Bronchial epithelial cell (primary cell): Measurements from ENCODE around the gene IREB2. TPM values are rescaled to one million over a fixed set of nuclear protein-coding genes. Genes with fewer than 3 reads are reported as not detected.
"Not testable (repeated sequence)": the region's sequence is repeated elsewhere in the genome, so short reads cannot be mapped to it uniquely, and the experiment has no call there.

Experiments
- DNase-seq: peaks from one replicate; pipeline ENCODE4 v3.0.0-alpha.2; 2010; ENCODE audit warnings: low read depth
- FAIRE-seq: peaks from 2 replicates; lab custom pipeline; 2011; peaks lifted over from hg19 to GRCh38; lab: Jason Lieb, UNC
- H3K27me3 ChIP-seq: 2 replicates; pipeline ENCODE4 v1.5.1; 2011; ENCODE audit warnings: low read length; ENCODE audit not compliant: control insufficient read depth, insufficient read depth
- H3K36me3 ChIP-seq: 2 replicates; pipeline ENCODE4 v1.5.1; 2011; ENCODE audit warnings: low read length; ENCODE audit not compliant: control insufficient read depth, insufficient read depth
- H3K4me3 ChIP-seq: 2 replicates; pipeline ENCODE4 v1.5.1; 2011; ENCODE audit warnings: mild to moderate bottlenecking, low read depth, low read length, control low read depth
- total RNA-seq: library from RNA; depleted of rRNA; stranded (reverse); fragments of >200 nt; gene quantifications from 2 replicates; pipeline ENCODE4 v1.2.1, GENCODE V29; 2014
- TF ChIP-seq, protein P1 (sequence below): IDR thresholded peaks from 2 replicates; pipeline ENCODE4 v1.5.1; 2011; ENCODE audit warnings: mild to moderate bottlenecking, moderate library complexity, low read length, control low read depth, inconsistent platforms; ENCODE audit not compliant: insufficient read depth, severe bottlenecking

The IREB2 gene
- total RNA-seq, 1 donor from 2014 or later = 12.6 TPM

DNA sequence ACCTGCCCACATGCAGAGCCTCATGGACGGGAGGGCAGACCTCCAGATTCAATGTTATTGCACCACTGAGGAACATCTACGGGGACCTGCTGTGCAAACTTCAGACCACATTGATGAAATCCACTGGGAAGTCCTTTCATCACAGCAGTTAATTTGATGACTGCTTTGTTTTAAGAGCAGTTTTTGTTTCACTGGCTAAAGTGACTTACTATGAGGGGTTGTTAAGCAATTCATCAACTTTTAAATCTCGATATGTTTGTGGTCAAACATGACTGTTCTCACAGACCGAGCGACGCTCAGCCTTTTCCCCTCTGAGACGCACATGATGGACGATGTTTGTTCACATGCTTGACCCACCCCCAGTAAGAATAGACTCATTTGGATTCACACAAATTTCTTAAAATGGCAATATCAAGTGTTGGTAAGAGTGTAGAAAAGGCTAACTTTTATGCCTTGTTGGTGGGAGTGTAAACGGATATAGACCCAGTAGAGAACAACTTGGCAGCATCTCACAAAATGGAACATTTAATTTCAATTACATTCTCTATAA is 35.9 kb upstream of the IREB2 start:
- H3K4me3 ChIP-seq = no peak overlapping the region
- no peaks in the 10 kb centered on the region for H3K36me3 ChIP-seq
- FAIRE-seq = peak; percentile 7
- no peaks in the 10 kb centered on the region for H3K27me3 ChIP-seq
- no peak for DNase-seq
- TF ChIP-seq, protein P1, sequence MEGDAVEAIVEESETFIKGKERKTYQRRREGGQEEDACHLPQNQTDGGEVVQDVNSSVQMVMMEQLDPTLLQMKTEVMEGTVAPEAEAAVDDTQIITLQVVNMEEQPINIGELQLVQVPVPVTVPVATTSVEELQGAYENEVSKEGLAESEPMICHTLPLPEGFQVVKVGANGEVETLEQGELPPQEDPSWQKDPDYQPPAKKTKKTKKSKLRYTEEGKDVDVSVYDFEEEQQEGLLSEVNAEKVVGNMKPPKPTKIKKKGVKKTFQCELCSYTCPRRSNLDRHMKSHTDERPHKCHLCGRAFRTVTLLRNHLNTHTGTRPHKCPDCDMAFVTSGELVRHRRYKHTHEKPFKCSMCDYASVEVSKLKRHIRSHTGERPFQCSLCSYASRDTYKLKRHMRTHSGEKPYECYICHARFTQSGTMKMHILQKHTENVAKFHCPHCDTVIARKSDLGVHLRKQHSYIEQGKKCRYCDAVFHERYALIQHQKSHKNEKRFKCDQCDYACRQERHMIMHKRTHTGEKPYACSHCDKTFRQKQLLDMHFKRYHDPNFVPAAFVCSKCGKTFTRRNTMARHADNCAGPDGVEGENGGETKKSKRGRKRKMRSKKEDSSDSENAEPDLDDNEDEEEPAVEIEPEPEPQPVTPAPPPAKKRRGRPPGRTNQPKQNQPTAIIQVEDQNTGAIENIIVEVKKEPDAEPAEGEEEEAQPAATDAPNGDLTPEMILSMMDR = no peak

DNA sequence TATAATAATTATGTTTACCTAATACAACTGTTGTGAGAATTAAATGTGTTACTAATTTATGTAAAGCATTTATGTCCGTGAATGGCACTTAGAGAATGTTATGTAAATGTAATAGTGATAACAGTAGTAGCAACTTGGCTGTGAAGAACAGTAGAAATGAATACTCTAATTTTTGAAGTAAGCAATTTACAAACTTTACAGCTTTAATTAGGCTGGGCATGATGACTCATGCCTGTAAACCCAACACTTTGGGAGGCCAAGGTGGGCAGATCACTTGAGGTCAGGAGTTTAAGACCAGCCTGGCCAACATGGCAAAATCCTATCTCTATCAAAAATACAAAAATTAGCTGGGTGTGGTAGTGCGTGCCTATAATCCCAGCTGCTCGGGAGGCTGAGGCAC is 33.9 kb upstream of the IREB2 start:
- TF ChIP-seq, protein P1 = no peak

DNA sequence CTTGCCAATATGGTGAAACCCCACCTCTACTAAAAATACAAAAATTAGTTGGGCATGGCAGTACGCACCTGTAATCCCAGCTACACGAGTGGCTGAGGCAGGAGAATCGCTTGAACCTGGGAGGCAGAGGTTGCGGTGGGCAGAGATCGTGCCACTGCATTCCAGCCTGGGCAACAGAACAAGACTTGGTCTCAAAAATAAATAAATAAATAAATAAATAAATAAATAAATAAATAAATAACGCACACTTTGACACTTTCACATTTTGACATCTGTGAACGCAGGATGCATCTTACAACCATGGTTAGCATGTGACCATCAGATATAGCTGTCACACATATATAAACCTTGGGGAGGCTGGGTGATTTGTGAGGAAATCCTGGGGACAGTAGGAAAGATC is 33.2 kb upstream of the IREB2 start:
- H3K27me3 ChIP-seq, FAIRE-seq, H3K36me3 ChIP-seq, H3K4me3 ChIP-seq, DNase-seq: not testable (repeated sequence)

More for the DNA sequence above, 33.9 kb upstream of the IREB2 start:
- Histone ChIP-seq H3K27me3 (no peaks in the 10 kb centered on the region), H3K36me3 (no peaks in the 10 kb centered on the region), H3K4me3 (no peak overlapping the region)
- DNase-seq = no peak
- FAIRE-seq = no peak

GRCh38 chr15:78405336-78405924 is 32.6 kb upstream of the IREB2 start:
- FAIRE-seq (no peak), DNase-seq (no peak)
- no peaks in the 10 kb centered on the region for H3K36me3 ChIP-seq
- H3K27me3 ChIP-seq = no peaks in the 10 kb centered on the region
- no peak overlapping the region for H3K4me3 ChIP-seq
- TF ChIP-seq, protein P1 = no peak

GRCh38 chr15:78406016-78406585 is 31.9 kb upstream of the IREB2 start:
- DNase-seq (no peak), FAIRE-seq (peak; percentile 82)
- Histone ChIP-seq H3K36me3 (no peaks in the 10 kb centered on the region), H3K27me3 (no peaks in the 10 kb centered on the region), H3K4me3 (no peak overlapping the region)
- TF ChIP-seq, protein P1 = no peak

DNA sequence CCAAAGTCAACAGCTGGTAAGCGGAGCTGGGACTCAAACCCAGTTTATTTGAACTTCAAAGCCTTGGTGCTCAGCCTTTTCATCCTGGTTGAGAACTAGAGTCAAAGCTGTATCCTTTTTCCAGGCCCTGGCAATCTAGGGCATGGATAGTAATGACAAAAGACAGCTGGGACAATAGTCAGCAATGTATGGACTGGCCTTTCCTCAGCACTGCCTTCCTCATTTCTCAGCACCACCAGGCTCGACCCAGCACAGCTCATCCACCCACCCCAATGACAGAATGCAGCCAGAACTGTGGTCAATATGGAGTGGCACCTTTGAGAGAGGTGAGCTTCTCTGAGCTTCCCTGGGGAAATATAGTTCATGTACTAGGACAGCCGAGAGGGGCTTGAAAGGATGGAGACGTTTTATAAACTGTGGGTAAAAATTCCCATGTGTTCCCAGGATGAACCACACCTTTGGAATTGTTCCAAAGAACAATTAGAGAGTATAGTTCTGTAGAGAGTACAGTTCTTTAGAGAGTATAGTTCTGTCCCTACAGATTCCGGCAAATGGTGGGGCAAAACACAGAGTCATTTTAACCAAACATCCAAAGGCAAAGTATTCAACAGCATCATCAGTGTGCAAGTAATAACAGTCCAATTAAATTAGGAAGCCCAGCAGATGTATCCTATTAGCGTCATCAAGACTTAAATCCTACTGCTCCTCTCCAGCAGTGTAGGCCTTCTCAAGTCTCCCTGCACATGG is 30.2 kb upstream of the IREB2 start:
- no peaks in the 10 kb centered on the region for H3K36me3 ChIP-seq
- FAIRE-seq = no peak
- TF ChIP-seq, protein P1 = no peak
- H3K27me3 ChIP-seq = no peaks in the 10 kb centered on the region
- DNase-seq = no peak
- no peak overlapping the region for H3K4me3 ChIP-seq
